H1 (cell line): ENCODE results near the gene TCHP. TPM values are rescaled to one million over a fixed set of nuclear protein-coding genes. Genes with fewer than 3 reads are reported as not detected.

Experiments used
- CTCF ChIA-PET: fragments of 300-600 bp; sonication (Branson Sonifier 250); formaldehyde crosslinking; loops from one replicate; lab custom pipeline; 2021; ENCODE audit not compliant: partially characterized antibody; lab: Charles Lee
- POLR2A ChIA-PET: fragments of 300-600 bp; sonication (Branson Sonifier 250); formaldehyde crosslinking; loops from one replicate; lab custom pipeline; 2021; ENCODE audit warnings: inconsistent platforms; ENCODE audit not compliant: partially characterized antibody; lab: Charles Lee
- DNase-seq, 2 experiments: peaks; one replicate each; pipeline versions ENCODE4 v3.0.0 to v3.0.0-alpha.2; 2010 to 2022; ENCODE audit warnings: low spot score in 2 of 2, low read depth in 1 of 2, mixed read lengths in 1 of 2
- FAIRE-seq: peaks from 2 replicates; lab custom pipeline; 2011; peaks lifted over from hg19 to GRCh38; lab: Jason Lieb, UNC
- H2AFZ ChIP-seq: 2 replicates; pipeline ENCODE4 v1.8.1; 2012; ENCODE audit warnings: low read length, inconsistent platforms
- H2AK5ac ChIP-seq: 2 replicates; pipeline ENCODE4 v1.6.1; 2013; ENCODE audit warnings: low read depth, low read length
- H2BK120ac ChIP-seq: replicated peaks from 2 replicates; pipeline ENCODE3; 2013; ENCODE audit warnings: low read depth, low read length, inconsistent platforms
- H2BK12ac ChIP-seq: 2 replicates; pipeline ENCODE4 v1.6.1; 2013; ENCODE audit warnings: low read depth, low read length
- H2BK15ac ChIP-seq: 2 replicates; pipeline ENCODE4 v1.6.1; 2013; ENCODE audit warnings: low read length
- H2BK20ac ChIP-seq: 2 replicates; pipeline ENCODE4 v1.6.1; 2013; ENCODE audit warnings: low read length
- H2BK5ac ChIP-seq: 2 replicates; pipeline ENCODE4 v1.6.1; 2013; ENCODE audit warnings: low read depth, low read length
- H3K14ac ChIP-seq: 2 replicates; pipeline ENCODE4 v1.6.1; 2013; ENCODE audit warnings: inconsistent platforms; ENCODE audit not compliant: insufficient read length
- H3K18ac ChIP-seq: 2 replicates; pipeline ENCODE4 v1.6.1; 2013; ENCODE audit warnings: low read length; ENCODE audit errors: extremely low read depth
- H3K23ac ChIP-seq: 2 replicates; pipeline ENCODE4 v1.6.1; 2013; ENCODE audit warnings: inconsistent platforms; ENCODE audit not compliant: insufficient read length
- H3K23me2 ChIP-seq: 2 replicates; pipeline ENCODE4 v1.6.1; 2013; ENCODE audit warnings: low read depth, low read length
- H3K27ac ChIP-seq: 2 replicates; pipeline ENCODE4 v1.6.1; 2011; ENCODE audit warnings: low read depth, low read length, inconsistent platforms
- H3K27me3 ChIP-seq, 4 experiments: replicated peaks in 1 of 4; 1 replicate in 1 of 4; 2 replicates in 3 of 4; pipeline versions ENCODE4 v1.6.1 to v1.8.1; 2011 to 2013; ENCODE audit warnings: low read length in 3 of 4, mild to moderate bottlenecking in 3 of 4, inconsistent platforms in 2 of 4, mixed read lengths in 2 of 4, moderate library complexity in 1 of 4; ENCODE audit not compliant: control insufficient read depth in 3 of 4, insufficient read depth in 3 of 4; ENCODE audit errors: extremely low read depth in 1 of 4
- H3K36me3 ChIP-seq, 4 experiments: 2 replicates each; pipeline versions ENCODE4 v1.6.1 to v1.8.1; 2011 to 2013; ENCODE audit warnings: mild to moderate bottlenecking in 4 of 4, low read length in 3 of 4, moderate library complexity in 2 of 4, control low read depth in 1 of 4, inconsistent platforms in 1 of 4; ENCODE audit not compliant: insufficient read depth in 4 of 4, control insufficient read depth in 2 of 4
- H3K4ac ChIP-seq: replicated peaks from 2 replicates; pipeline ENCODE3; 2013; ENCODE audit warnings: low read length, low read depth, mixed read lengths, inconsistent platforms; ENCODE audit not compliant: insufficient read length
- H3K4me1 ChIP-seq, 4 experiments: replicated peaks in 1 of 4; 1 replicate in 1 of 4; 2 replicates in 3 of 4; pipeline versions ENCODE4 v1.6.1 to v1.8.1; 2011 to 2013; ENCODE audit warnings: low read length in 3 of 4, inconsistent platforms in 2 of 4, mixed read lengths in 1 of 4; ENCODE audit not compliant: insufficient read depth in 4 of 4, control insufficient read depth in 3 of 4
- H3K4me2 ChIP-seq, 2 experiments: 2 replicates each; pipeline versions ENCODE4 v1.6.1 to v1.8.1; 2011 to 2013; ENCODE audit warnings: low read depth in 2 of 2, low read length in 2 of 2, control low read depth in 1 of 2, inconsistent platforms in 1 of 2, mild to moderate bottlenecking in 1 of 2; ENCODE audit not compliant: insufficient read depth in 1 of 2
- H3K4me3 ChIP-seq, 4 experiments: fragments of 200-600, 300-600 bp in 1 of 4; sonication (generic), shearing (Covaris generic), sonication (Bioruptor Twin) in 1 of 4; 2 replicates each; pipeline versions ENCODE4 v1.5.1 to v1.8.1; 2011 to 2016; ENCODE audit warnings: low read length in 4 of 4, low read depth in 3 of 4, control low read depth in 2 of 4, inconsistent platforms in 2 of 4, mild to moderate bottlenecking in 2 of 4, mixed read lengths in 1 of 4, moderate library complexity in 1 of 4; ENCODE audit not compliant: insufficient read depth in 2 of 4; ENCODE audit errors: extremely low read depth in 1 of 4
- H3K56ac ChIP-seq: replicated peaks from 2 replicates; pipeline ENCODE3; 2013; ENCODE audit warnings: low read depth, mild to moderate bottlenecking, mixed read lengths, low read length, inconsistent platforms; ENCODE audit not compliant: insufficient read length
- H3K79me1 ChIP-seq: 2 replicates; pipeline ENCODE4 v1.6.1; 2013; ENCODE audit warnings: low read depth, low read length, control low read depth
- H3K79me2 ChIP-seq, 2 experiments: 2 replicates each; pipeline versions ENCODE4 v1.6.1 to v1.8.1; 2012 to 2013; ENCODE audit warnings: low read length in 2 of 2, mild to moderate bottlenecking in 2 of 2, inconsistent platforms in 1 of 2; ENCODE audit not compliant: insufficient read depth in 2 of 2, control insufficient read depth in 1 of 2
- H3K9ac ChIP-seq, 4 experiments: replicated peaks in 1 of 4; 1 replicate in 1 of 4; 2 replicates in 3 of 4; pipeline versions ENCODE4 v1.6.1 to v1.8.1; 2011 to 2013; ENCODE audit warnings: low read depth in 3 of 4, low read length in 3 of 4, control low read depth in 2 of 4, mild to moderate bottlenecking in 2 of 4, moderate library complexity in 2 of 4, inconsistent platforms in 1 of 4; ENCODE audit errors: extremely low read depth in 1 of 4
- H3K9me3 ChIP-seq, 2 experiments: 2 replicates each; pipeline versions ENCODE4 v1.6.1 to v1.8.1; 2012 to 2013; ENCODE audit warnings: mild to moderate bottlenecking in 2 of 2, moderate library complexity in 2 of 2, control low read depth in 1 of 2, inconsistent platforms in 1 of 2, low read depth in 1 of 2, low read length in 1 of 2, mixed read lengths in 1 of 2; ENCODE audit not compliant: insufficient read depth in 2 of 2
- H4K20me1 ChIP-seq, 2 experiments: replicated peaks in 1 of 2; 2 replicates each; pipeline versions ENCODE3 to v1.8.1; 2011 to 2013; ENCODE audit warnings: inconsistent platforms in 2 of 2, low read length in 2 of 2, mild to moderate bottlenecking in 1 of 2; ENCODE audit not compliant: insufficient read depth in 2 of 2, control insufficient read depth in 1 of 2
- H4K5ac ChIP-seq: 2 replicates; pipeline ENCODE4 v1.6.1; 2013; ENCODE audit warnings: low read length, low read depth, mixed read lengths, inconsistent platforms; ENCODE audit not compliant: insufficient read length
- H4K8ac ChIP-seq: 2 replicates; pipeline ENCODE4 v1.8.0; 2013; ENCODE audit warnings: mild to moderate bottlenecking, moderate library complexity, low read length, inconsistent platforms; ENCODE audit not compliant: insufficient read depth; ENCODE audit errors: extremely low read depth
- H4K91ac ChIP-seq: replicated peaks from 2 replicates; pipeline ENCODE3; 2013; ENCODE audit warnings: low read length, mixed read lengths, inconsistent platforms; ENCODE audit not compliant: insufficient read length
- HDAC6 ChIP-seq: IDR thresholded peaks from one replicate; pipeline ENCODE4 v1.7.1; 2012; ENCODE audit warnings: low read depth, mild to moderate bottlenecking, inconsistent platforms, low read length, moderate library complexity
- KDM1A ChIP-seq: fragments of 200-600, 300-600 bp; sonication (generic); IDR thresholded peaks from 2 replicates; pipeline ENCODE4 v1.7.1; 2016; ENCODE audit warnings: mild to moderate bottlenecking, low read length, borderline replicate concordance
- PHF8 ChIP-seq: fragments of 200-600 bp; sonication (generic); conservative IDR thresholded peaks from 2 replicates; pipeline ENCODE4 v1.7.1; 2012; ENCODE audit warnings: low read depth, mild to moderate bottlenecking, inconsistent platforms, low read length, moderate library complexity
- WGBS, 2 experiments: shearing (Covaris generic) in 1 of 2; methylation state at CpG; one replicate each; pipeline versions ENCODE4 v1.1.6 to v1.1.7; 2013 to 2015; ENCODE audit warnings: low lambda C conversion rate in 2 of 2, mixed read lengths in 2 of 2, inconsistent platforms in 1 of 2, low coverage in 1 of 2, missing lambda C conversion rate in 1 of 2; ENCODE audit not compliant: insufficient replicate concordance in 2 of 2, insufficient coverage in 1 of 2, insufficient read length in 1 of 2; ENCODE audit errors: extremely low coverage in 1 of 2, missing lambda C conversion rate in 1 of 2; 5-methylcytosine and 5-hydroxymethylcytosine counted together
- polyA plus RNA-seq, 7 experiments: library from polyadenylated mRNA; depleted of rRNA in 3 of 7; stranded (reverse) in 5 of 7; unstranded in 2 of 7; fragments of >200 nt in 5 of 7; fragments of 200-250 nt in 2 of 7; gene quantifications; 1 replicate in 5 of 7; 2 replicates in 1 of 7; 4 replicates in 1 of 7; pipeline versions ENCODE4 v1.2.1 to v1.2.3, GENCODE V29; 2011 to 2013; ENCODE audit warnings: missing spikeins in 2 of 7, mixed read lengths in 2 of 7
- total RNA-seq: library from RNA; stranded (reverse); fragmentation: NEBNext Ultra II Directional; extraction: Animal tissue kit (Norgen Biotek cat#: 25700); gene quantifications from 2 replicates; pipeline ENCODE4 v1.2.1, GENCODE V29; 2021

The TCHP gene
- total and polyA plus RNA-seq, 2 of the 8 experiments (the other 6 are each of a cell fraction or from before 2014, with no cell fraction given), result 2.8 to 4.5 TPM

DNA sequence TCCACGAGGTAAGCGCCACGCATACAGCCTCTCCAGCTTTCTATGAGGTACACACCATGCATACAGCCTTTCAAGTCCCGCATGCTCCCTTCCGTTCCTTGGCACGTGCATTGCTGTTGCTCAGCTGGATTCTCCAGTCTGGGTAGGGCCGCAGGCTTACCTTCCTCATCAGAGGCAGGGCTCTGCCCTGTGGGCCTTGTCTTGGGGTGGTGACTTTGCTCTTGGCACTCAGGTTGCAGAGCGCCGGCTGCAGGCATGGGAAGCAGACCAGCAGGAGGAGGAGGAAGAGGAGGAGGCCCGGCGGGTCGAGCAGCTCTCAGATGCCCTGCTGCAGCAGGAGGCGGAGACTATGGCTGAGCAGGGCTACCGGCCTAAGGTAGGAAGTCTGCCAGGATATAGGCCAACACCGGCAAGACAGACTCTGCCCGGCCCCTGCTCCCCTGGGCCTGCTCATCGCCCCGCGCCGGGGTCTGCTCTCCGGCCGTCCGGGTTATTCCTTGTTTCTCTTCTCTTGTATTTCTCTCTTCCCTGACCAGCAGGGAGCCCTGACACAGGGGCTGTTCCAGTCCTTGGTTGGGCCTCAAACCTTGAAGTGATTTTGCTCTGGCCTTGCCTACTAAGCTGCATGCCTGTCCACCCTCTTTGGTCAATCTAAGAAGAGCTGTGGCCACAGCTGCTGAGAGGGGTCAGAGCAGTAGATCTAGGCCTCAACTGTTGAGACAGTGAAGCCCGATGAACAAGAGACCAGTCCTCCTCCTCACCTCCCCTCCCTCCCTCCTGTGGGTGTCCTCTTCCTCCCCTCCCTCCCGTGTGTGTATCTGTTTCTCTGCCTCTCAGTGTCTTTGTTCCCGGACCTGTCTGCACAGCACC, 15.3 kb downstream of the TCHP start:
- no peak overlapping the region for H2BK20ac ChIP-seq
- no peaks in the 10 kb centered on the region for H3K79me2 ChIP-seq
- peaks cover 0 to 2% (median 0%) of the 10 kb centered on the region in 4 experiments; a peak in 1 of 7 replicates for H3K4me1 ChIP-seq
- H3K23ac ChIP-seq, result no peak overlapping the region
- no peak overlapping the region for H2BK12ac ChIP-seq
- H3K18ac ChIP-seq, result no peak overlapping the region
- H4K5ac ChIP-seq, result no peak overlapping the region
- no peak overlapping the region for H4K8ac ChIP-seq
- no peak overlapping the region for H3K4ac ChIP-seq
- CTCF ChIA-PET, result interaction anchor here (1.0 to 9.1 kb wide), 4 partner anchors 9 to 63 kb away, joined by 5 to 114 read pairs (median 30); no protein-coding TSS in a partner anchor
- no peak overlapping the region for H2AFZ ChIP-seq
- H4K20me1 ChIP-seq, result no peaks in the 10 kb centered on the region
- FAIRE-seq, result no peak
- no peak overlapping the region for H3K56ac ChIP-seq
- H3K27ac ChIP-seq, result no peak overlapping the region
- no peak overlapping the region for H3K14ac ChIP-seq
- no peak for DNase-seq
- H3K79me1 ChIP-seq, result no peaks in the 10 kb centered on the region
- 87% methylated on average over 22 of the region's 26 CpGs; no CpG with 5 or more reads in 1 of the 2 experiments for WGBS, 2 experiments
- H4K91ac ChIP-seq, result no peak overlapping the region
- H3K9me3 ChIP-seq, result peaks cover 0 to 3% of the 10 kb centered on the region in 2 experiments; a peak in 1 of 4 replicates
- POLR2A ChIA-PET, result interaction anchor here (1.7 kb wide), 1 partner anchor 10 kb away, joined by 5 read pairs; no protein-coding TSS in a partner anchor
- H3K27me3 ChIP-seq, result 0 out of 7 replicates have a peak, but pooled peaks cover 0 to 1% (median 0%) of the 10 kb centered on the region in 4 experiments
- no peak overlapping the region; the same call in 1 of the 2 replicates for H2BK5ac ChIP-seq
- H2BK120ac ChIP-seq, result no peak overlapping the region
- no peak overlapping the region for H3K4me3 ChIP-seq
- H3K9ac ChIP-seq, result no peak overlapping the region
- H2BK15ac ChIP-seq, result no peak overlapping the region
- no peak overlapping the region for H3K4me2 ChIP-seq
- H2AK5ac ChIP-seq, result no peak overlapping the region
- H3K36me3 ChIP-seq, result no peaks in the 10 kb centered on the region
- no peaks in the 10 kb centered on the region for H3K23me2 ChIP-seq
- TF ChIP-seq PHF8 (no peak), KDM1A (no peak), HDAC6 (no peak)
